ENCODE results near the gene MYO1G.

- TF ChIP-seq CTCF (IDR thresholded peaks at IDR 0.05; ENCODE audit: borderline replicate concordance, extremely low read depth, low read length, poor library complexity, severe bottlenecking) (no peak), EZH2 (IDR thresholded peaks at IDR 0.05; ENCODE audit: borderline replicate concordance, low read depth, low read length, severe bottlenecking) (no peak)
These were observed 60.8 kb downstream of the MYO1G start for GRCh38 chr7:44918029-44918428.

Data from DND-41 (cell line).